IMR-90 (cell line): ENCODE data around the gene NDEL1. TPM values are rescaled to one million over a fixed set of nuclear protein-coding genes. Genes with fewer than 3 reads are reported as not detected.

Experiments used
- ATAC-seq: fragments of 200-7000 bp; cut with Tn5 transposase; 2 replicates; pipeline ENCODE4 v1.9.1; 2020; ENCODE audit warnings: low read depth, mild to moderate bottlenecking, moderate library complexity
- BruUV-seq: library from RNA; stranded (reverse); fragments of 400-500 nt; replicated peaks from 2 replicates; lab custom pipeline; 2021; lab: Mats Ljungman, UMichigan
- CTCF ChIA-PET: fragments of 300-600 bp; formaldehyde crosslinking; extraction: SDS; loops from one replicate; lab custom pipeline; 2021; ENCODE audit warnings: antibody characterized with exemption; lab: Yijun Ruan, JAX
- POLR2A ChIA-PET: fragments of 300-600 bp; sonication (Branson Sonifier 250); formaldehyde crosslinking; loops from one replicate; lab custom pipeline; 2022; ENCODE audit warnings: antibody characterized with exemption; ENCODE audit not compliant: unreplicated experiment; lab: Charles Lee
- DNase-seq: peaks from one replicate; pipeline ENCODE4 v3.0.0; 2013
- H2AFZ ChIP-seq: replicated peaks from 2 replicates; pipeline ENCODE3; 2013; ENCODE audit warnings: low read length, mild to moderate bottlenecking; ENCODE audit not compliant: poor library complexity
- H2AK5ac ChIP-seq: 2 replicates; pipeline ENCODE4 v1.6.1; 2013; ENCODE audit warnings: low read depth, low read length, inconsistent platforms
- H2AK9ac ChIP-seq: replicated peaks from 2 replicates; pipeline ENCODE3; 2013; ENCODE audit warnings: mild to moderate bottlenecking, low read depth, low read length, moderate library complexity; ENCODE audit not compliant: poor library complexity
- H2BK120ac ChIP-seq: 2 replicates; pipeline ENCODE4 v1.6.1; 2013; ENCODE audit warnings: low read depth, low read length, inconsistent platforms
- H2BK15ac ChIP-seq: 3 replicates; pipeline ENCODE4 v1.6.1; 2013; ENCODE audit warnings: low read depth, low read length, inconsistent platforms
- H2BK20ac ChIP-seq: 2 replicates; pipeline ENCODE4 v1.6.1; 2013; ENCODE audit warnings: low read depth, mild to moderate bottlenecking, inconsistent platforms, low read length, moderate library complexity
- H2BK5ac ChIP-seq: 2 replicates; pipeline ENCODE4 v1.6.1; 2013; ENCODE audit warnings: mild to moderate bottlenecking, low read depth, low read length, inconsistent platforms; ENCODE audit not compliant: poor library complexity, severe bottlenecking
- H3K14ac ChIP-seq: replicated peaks from 2 replicates; pipeline ENCODE4 v1.6.1; 2013; ENCODE audit warnings: low read depth, low read length, inconsistent platforms
- H3K18ac ChIP-seq: 2 replicates; pipeline ENCODE4 v1.6.1; 2013; ENCODE audit warnings: low read depth, low read length, control low read depth
- H3K23ac ChIP-seq: 2 replicates; pipeline ENCODE4 v1.6.1; 2013; ENCODE audit warnings: low read depth, low read length, inconsistent platforms
- H3K27ac ChIP-seq: 2 replicates; pipeline ENCODE4 v1.5.1; 2013; ENCODE audit warnings: mild to moderate bottlenecking, control low read depth, low read length; ENCODE audit not compliant: insufficient read depth
- H3K27me3 ChIP-seq: 2 replicates; pipeline ENCODE4 v1.6.1; 2013; ENCODE audit warnings: low read length; ENCODE audit not compliant: control insufficient read depth, insufficient read depth
- H3K36me3 ChIP-seq: 2 replicates; pipeline ENCODE4 v1.6.1; 2013; ENCODE audit warnings: low read length, mixed read lengths; ENCODE audit not compliant: control insufficient read depth, insufficient read depth
- H3K4ac ChIP-seq: 2 replicates; pipeline ENCODE4 v1.6.1; 2013; ENCODE audit warnings: low read depth, low read length, inconsistent platforms
- H3K4me1 ChIP-seq: 2 replicates; pipeline ENCODE4 v1.6.1; 2013; ENCODE audit warnings: low read length, mixed read lengths; ENCODE audit not compliant: control insufficient read depth, insufficient read depth
- H3K4me2 ChIP-seq: 2 replicates; pipeline ENCODE4 v1.6.1; 2013; ENCODE audit warnings: low read depth, mild to moderate bottlenecking, control low read depth, low read length, moderate library complexity
- H3K4me3 ChIP-seq: 2 replicates; pipeline ENCODE4 v1.5.1; 2013; ENCODE audit warnings: low read depth, mild to moderate bottlenecking, control low read depth, low read length, moderate library complexity; ENCODE audit not compliant: insufficient read depth
- H3K56ac ChIP-seq: 2 replicates; pipeline ENCODE4 v1.6.1; 2013; ENCODE audit warnings: low read length, inconsistent platforms; ENCODE audit not compliant: insufficient read depth; ENCODE audit errors: extremely low read depth
- H3K79me1 ChIP-seq, 2 experiments: 2 replicates each; pipeline ENCODE4 v1.6.1; 2013; ENCODE audit warnings: low read length in 2 of 2, inconsistent platforms in 1 of 2, low read depth in 1 of 2
- H3K9ac ChIP-seq: 2 replicates; pipeline ENCODE4 v1.6.1; 2013; ENCODE audit warnings: low read depth, low read length, control low read depth
- H3K9me1 ChIP-seq: 2 replicates; pipeline ENCODE4 v1.6.1; 2013; ENCODE audit warnings: low read length, inconsistent platforms; ENCODE audit not compliant: insufficient read depth
- H3K9me3 ChIP-seq: 2 replicates; pipeline ENCODE4 v1.6.1; 2013; ENCODE audit warnings: low read length; ENCODE audit not compliant: control insufficient read depth, insufficient read depth
- H4K20me1 ChIP-seq: 2 replicates; pipeline ENCODE4 v1.6.1; 2013; ENCODE audit warnings: low read length, inconsistent platforms; ENCODE audit not compliant: insufficient read depth
- H4K5ac ChIP-seq: 2 replicates; pipeline ENCODE4 v1.6.1; 2013; ENCODE audit warnings: mild to moderate bottlenecking, low read depth, low read length, control low read depth
- H4K8ac ChIP-seq, 2 experiments: 2 replicates each; pipeline ENCODE4 v1.6.1; 2013; ENCODE audit warnings: low read depth in 2 of 2, low read length in 2 of 2, control low read depth in 1 of 2, inconsistent platforms in 1 of 2
- H4K91ac ChIP-seq: 2 replicates; pipeline ENCODE4 v1.6.1; 2013; ENCODE audit warnings: low read depth, low read length, inconsistent platforms; ENCODE audit not compliant: insufficient read depth
- FOS ChIP-seq: fragments of 150-350 bp; IDR thresholded peaks from 2 replicates; pipeline ENCODE4 v1.6.1; 2016; ENCODE audit warnings: low read depth, low read length
- MXI1 ChIP-seq: IDR thresholded peaks from 2 replicates; pipeline ENCODE4 v1.6.1; 2012; ENCODE audit warnings: low read depth, mild to moderate bottlenecking, low read length, moderate library complexity, borderline replicate concordance
- WGBS, 2 experiments: methylation state at CpG; one replicate each; pipeline versions ENCODE4 v1.1.5 to v1.1.7; 2013; ENCODE audit warnings: missing lambda C conversion rate in 2 of 2; ENCODE audit not compliant: insufficient read length in 1 of 2; ENCODE audit errors: extremely low coverage in 2 of 2; 5-methylcytosine and 5-hydroxymethylcytosine counted together
- dilution Hi-C: fragments of 300-500 bp; cut with HindIII; formaldehyde crosslinking; loops from one replicate; pipeline ENCODE4 v1.14.3; 2018; ENCODE audit warnings: low sequenced_read_pairs; ENCODE audit not compliant: unreplicated experiment
- in situ Hi-C: fragments of 300-500 bp; cut with MboI; formaldehyde crosslinking; loops from 3 replicates; pipeline ENCODE4 v1.14.3; 2019; ENCODE audit warnings: low sequenced_read_pairs, inconsistent platforms, mixed read lengths
- intact Hi-C: fragments of 100-400 bp; cut with micrococcal nuclease; formaldehyde crosslinking; loops from 2 replicates; pipeline ENCODE4 v1.10.0; 2022
- polyA plus RNA-seq, 3 experiments: library from polyadenylated mRNA; depleted of rRNA; stranded (reverse); fragments of >200 nt; gene quantifications; 2 replicates each; pipeline ENCODE4 v1.2.3, GENCODE V29; 2012; ENCODE audit warnings: low replicate concordance in 1 of 3
- total RNA-seq: library from RNA; depleted of rRNA; stranded (reverse); fragments of >200 nt; gene quantifications from 2 replicates; pipeline ENCODE4 v1.2.3, GENCODE V29; 2012

NDEL1 gene
- total and polyA plus RNA-seq, 2 of the 4 experiments (the other 2 are of a cell fraction) = 28.9 to 95.6 TPM

DNA sequence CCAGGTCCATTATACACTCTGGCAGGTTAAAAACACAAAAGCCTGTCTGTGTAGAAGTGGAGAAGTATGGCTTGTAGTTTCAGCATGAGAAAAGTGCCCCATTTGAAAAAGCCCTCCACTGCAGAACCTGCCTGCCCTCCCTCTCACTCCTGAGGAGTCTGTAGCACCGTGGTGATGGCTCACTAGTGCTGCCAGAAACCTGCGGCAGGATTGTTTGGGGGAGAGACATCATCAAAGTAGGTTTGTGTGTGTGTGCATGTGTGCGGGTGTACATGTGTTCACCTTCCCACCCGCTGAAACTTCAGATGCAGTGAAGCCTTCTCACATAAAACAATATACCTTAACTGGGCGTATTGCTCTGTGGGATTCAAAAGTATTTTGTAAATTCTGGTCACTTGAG lies 26.9 kb downstream of the NDEL1 start:
- H3K23ac ChIP-seq = no peak overlapping the region
- intact Hi-C loops (no loop called here), in situ Hi-C loops (no loop called here), dilution Hi-C loops (no loop called here)
- H3K9me1 ChIP-seq = peaks cover 10% of the 10 kb centered on the region; the same call in 1 of the 2 replicates
- H3K27ac ChIP-seq = no peak overlapping the region
- no peak overlapping the region for H3K18ac ChIP-seq
- H2AK9ac ChIP-seq = no peak overlapping the region
- POLR2A ChIA-PET = no interaction called here
- no peak for TF ChIP-seq MXI1
- no peak for TF ChIP-seq FOS
- no peak overlapping the region for H4K91ac ChIP-seq
- CTCF ChIA-PET = interaction anchor here (0.7 kb wide), 1 partner anchor 336 kb away, joined by 9 read pairs; no protein-coding TSS in a partner anchor
- no peak overlapping the region for H2BK120ac ChIP-seq
- no peak overlapping the region for H2BK15ac ChIP-seq
- H2BK5ac ChIP-seq = no peak overlapping the region
- H3K79me1 ChIP-seq = peaks cover 39 to 71% of the 10 kb centered on the region in 2 experiments
- peaks cover 13% of the 10 kb centered on the region; the same call in 1 of the 2 replicates for H3K4me1 ChIP-seq
- no peak overlapping the region for H3K14ac ChIP-seq
- H4K5ac ChIP-seq = no peak overlapping the region
- H4K8ac ChIP-seq = no peak overlapping the region
- no peak overlapping the region for H2AFZ ChIP-seq
- peaks cover 74% of the 10 kb centered on the region for H4K20me1 ChIP-seq
- H2BK20ac ChIP-seq = no peak overlapping the region
- no peak overlapping the region for H3K4me3 ChIP-seq
- DNase-seq (no peak), ATAC-seq (no peak)
- no peak overlapping the region for H3K9ac ChIP-seq
- H2AK5ac ChIP-seq = no peak overlapping the region
- peaks cover 57% of the 10 kb centered on the region for H3K36me3 ChIP-seq
- H3K27me3 ChIP-seq = no peaks in the 10 kb centered on the region
- H3K9me3 ChIP-seq = no peaks in the 10 kb centered on the region
- no TSS peak for BruUV-seq
- no peak overlapping the region for H3K4ac ChIP-seq
- H3K4me2 ChIP-seq = no peak overlapping the region
- H3K56ac ChIP-seq = no peak overlapping the region
- WGBS, 2 experiments = no CpG with 5 or more reads among the region's 5 CpGs
